GM21390 (cell line): Measurements from ENCODE around the gene DAB1.
"Not testable (repeated sequence)": the region's sequence is repeated elsewhere in the genome, so short reads cannot be mapped to it uniquely, and the experiment has no call there.

ENCODE experiments used
- ATAC-seq: cut with Tn5 transposase; IDR thresholded peaks from one replicate; pipeline ENCODE4 v1.9.1; 2021; ENCODE audit not compliant: unreplicated experiment

Gene DAB1

DNA sequence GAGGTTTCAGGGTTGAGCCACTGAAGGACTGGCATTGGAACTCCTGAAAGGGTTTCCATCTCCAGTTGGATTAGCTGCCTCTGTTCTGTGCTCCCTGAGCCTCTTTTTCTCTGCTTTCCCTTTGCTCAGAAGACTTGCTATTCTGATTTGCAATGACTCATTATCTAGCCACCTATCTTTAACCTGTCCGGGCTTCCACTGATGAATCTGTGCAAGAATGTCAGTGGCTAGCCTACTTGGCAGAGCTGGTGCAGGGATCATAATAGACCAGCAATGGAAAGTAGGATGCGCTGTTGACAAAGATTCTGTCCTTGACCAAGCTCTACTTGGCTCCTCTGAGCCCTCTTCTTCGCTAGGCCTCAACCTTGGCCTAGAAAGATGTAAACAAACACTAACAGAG, 336.2 kb downstream of the DAB1 start:
- ATAC-seq, result not testable (repeated sequence)

- ATAC-seq, result no peak
Measured at GRCh38 chr1:57086154-57086553, 337.7 kb downstream of the DAB1 start.

- no peak for ATAC-seq
Measured at GRCh38 chr1:57084701-57085100, 339.2 kb downstream of the DAB1 start.

GRCh38 chr1:57082711-57083439, 341.0 kb downstream of the DAB1 start:
- ATAC-seq, result no peak

- no peak for ATAC-seq
Measured at GRCh38 chr1:57079454-57080157, 344.3 kb downstream of the DAB1 start.

GRCh38 chr1:57072401-57073110, 351.3 kb downstream of the DAB1 start:
- no peak for ATAC-seq

DNA sequence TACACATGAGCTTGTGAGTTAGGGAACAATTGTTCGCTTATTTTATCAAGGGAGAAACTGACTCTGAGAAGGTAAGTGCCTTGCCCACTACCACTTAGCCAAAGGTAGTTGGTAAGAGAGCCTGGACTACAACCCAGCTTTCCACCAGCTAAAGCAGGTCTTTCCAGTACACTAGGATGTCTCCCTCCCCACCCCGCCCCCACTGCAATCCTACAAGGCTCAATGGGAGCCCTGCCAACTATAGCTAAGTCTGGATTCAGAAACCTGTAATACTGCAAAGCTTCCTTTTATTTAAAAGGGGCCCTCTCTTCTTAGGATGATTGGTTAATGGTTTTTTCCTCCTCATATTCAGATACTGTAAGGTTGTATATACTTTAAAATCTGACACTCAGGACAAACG, 356.0 kb downstream of the DAB1 start:
- ATAC-seq, result no peak

GRCh38 chr1:57066980-57067610, 356.8 kb downstream of the DAB1 start:
- no peak for ATAC-seq

DNA sequence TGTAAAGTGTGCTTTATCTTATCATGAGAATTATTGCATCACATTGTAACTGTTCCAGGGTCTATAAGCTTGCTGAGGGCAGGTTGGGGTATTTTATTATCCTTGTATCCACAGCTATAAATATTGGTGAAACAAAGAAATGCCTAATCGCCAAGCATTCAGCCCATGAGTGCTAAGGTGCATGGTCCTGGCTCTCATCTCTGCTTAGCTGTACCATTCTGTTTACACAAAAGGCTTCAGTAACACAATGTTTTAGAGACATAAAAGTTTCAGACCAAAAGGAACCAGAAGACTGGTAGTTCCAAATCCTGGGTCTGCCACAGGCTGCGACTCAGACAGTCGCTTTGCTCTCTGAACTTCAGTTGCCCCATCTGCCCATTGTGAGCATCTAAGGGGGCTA, 358.4 kb downstream of the DAB1 start:
- no peak for ATAC-seq

DNA sequence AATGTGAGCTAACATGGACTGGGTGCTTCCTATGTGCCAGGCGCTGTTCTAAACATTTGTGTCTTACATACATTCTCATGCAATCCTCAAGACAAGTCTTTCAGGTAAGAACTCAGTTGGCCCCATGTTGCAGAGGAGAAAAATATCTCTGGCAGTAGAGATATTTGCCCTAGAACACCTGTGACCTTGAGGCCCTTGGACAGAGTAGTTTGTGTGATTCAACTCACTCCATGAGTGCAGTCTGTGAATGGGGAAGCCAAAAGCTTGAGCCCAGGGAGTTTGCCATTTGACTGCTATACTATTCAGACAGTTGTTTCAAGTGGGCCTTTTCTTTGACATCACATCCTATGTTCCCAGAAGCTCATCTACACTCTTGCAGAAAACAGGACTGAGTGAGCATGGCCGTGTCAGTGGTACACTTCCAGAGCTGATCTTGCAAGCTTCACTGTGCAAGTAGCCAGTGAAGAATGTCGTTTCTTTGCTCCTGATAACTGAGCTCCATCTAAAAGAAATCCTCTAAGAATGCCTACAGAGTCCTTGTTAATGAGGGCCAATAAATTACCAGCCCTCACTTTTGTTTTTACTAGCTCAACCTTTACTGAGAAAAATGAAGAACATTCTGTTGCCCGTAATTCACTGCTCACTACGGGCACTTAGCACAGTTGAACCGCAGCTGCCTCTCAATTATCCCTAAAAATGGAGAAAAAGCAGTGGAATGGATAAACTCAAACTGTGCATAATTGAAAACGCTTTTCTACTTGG, 359.3 kb downstream of the DAB1 start:
- no peak for ATAC-seq

GRCh38 chr1:57063406-57064125, 360.3 kb downstream of the DAB1 start:
- no peak for ATAC-seq

GRCh38 chr1:57061369-57061768, 362.5 kb downstream of the DAB1 start:
- ATAC-seq, result no peak

GRCh38 chr1:57060451-57060850, 363.4 kb downstream of the DAB1 start:
- no peak for ATAC-seq

DNA sequence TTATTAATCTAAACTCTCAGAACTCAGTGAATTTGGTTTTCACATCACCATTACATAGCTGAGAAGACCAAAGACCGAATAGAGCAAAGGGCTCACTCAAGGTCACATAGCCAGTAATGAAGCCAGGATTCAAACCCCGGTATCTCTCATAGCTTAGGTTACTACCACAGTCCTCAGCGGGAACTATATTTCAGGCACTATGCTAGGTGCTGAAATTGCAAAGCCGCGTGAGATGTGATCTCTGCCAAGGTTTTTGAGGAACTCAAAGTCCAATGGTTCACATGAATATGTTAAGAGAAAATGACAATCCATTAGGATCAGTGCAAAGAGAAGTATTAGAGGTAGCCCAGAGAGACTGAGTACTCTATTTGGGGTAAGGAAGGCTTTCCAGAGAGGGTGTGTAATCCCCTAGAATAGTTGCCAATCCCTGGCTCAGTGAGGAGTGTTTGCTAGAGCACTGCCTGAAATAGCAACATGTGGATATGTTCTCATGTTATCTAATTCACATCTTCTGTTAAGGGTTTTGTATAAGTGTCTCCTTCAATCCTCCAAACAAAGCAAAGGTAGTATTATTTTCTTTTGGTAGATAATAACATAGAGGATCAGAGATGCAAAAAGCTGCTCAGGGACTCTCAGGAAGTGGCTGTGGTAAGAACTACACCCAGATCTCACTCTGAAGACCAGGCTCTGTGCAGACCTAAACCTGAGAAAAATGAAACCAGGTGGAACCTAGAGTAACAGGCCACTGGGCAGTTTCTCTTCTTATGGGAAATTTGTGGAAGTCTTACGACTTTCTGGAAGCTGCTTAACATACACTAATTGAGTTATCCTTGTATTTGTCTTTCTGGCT, 365.0 kb downstream of the DAB1 start:
- no peak for ATAC-seq

GRCh38 chr1:57048856-57049255, 375.0 kb downstream of the DAB1 start:
- no peak for ATAC-seq

DNA sequence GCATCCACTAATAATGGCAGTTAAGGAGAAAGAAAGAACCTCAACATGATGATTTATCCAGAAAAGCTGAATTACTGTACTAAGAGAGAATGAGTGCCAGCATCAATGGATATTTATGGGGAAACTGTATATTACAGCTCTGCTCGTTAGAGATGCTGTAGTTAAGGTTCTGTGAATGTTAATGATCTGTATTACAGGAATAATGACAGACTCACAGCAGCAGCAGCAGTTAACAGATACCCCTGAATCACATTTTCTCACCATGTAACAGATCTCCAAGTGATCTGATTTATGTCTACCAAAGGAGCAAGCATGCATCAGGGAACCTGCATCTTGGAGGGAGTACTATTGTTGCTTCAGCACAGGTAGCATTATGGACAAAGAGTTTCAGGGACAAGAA, 377.4 kb downstream of the DAB1 start:
- no peak for ATAC-seq

DNA sequence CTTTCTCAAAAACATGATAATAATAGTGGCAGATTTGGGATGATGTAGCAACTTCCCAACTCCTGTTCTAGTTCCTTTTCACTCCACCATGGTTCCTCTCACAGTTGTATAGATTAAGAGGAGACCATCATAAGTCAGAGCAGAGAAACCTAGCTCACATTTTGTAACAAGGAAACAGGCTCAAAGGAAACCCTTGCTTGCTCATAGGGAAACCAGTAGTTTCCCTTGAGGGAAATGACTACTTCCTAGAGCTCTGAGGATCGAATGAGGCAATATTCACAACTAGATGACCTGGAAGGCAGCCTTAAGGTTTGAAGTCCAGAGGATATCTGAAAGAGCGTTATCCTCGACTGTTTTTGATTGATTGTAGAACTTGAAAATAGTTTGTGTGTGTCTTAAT, 382.0 kb downstream of the DAB1 start:
- ATAC-seq, result no peak

- no peak for ATAC-seq
Measured at GRCh38 chr1:57040811-57041210, 383.0 kb downstream of the DAB1 start.
